ENCODE measurements around the gene KIF26A.

- TF ChIP-seq, protein P1, sequence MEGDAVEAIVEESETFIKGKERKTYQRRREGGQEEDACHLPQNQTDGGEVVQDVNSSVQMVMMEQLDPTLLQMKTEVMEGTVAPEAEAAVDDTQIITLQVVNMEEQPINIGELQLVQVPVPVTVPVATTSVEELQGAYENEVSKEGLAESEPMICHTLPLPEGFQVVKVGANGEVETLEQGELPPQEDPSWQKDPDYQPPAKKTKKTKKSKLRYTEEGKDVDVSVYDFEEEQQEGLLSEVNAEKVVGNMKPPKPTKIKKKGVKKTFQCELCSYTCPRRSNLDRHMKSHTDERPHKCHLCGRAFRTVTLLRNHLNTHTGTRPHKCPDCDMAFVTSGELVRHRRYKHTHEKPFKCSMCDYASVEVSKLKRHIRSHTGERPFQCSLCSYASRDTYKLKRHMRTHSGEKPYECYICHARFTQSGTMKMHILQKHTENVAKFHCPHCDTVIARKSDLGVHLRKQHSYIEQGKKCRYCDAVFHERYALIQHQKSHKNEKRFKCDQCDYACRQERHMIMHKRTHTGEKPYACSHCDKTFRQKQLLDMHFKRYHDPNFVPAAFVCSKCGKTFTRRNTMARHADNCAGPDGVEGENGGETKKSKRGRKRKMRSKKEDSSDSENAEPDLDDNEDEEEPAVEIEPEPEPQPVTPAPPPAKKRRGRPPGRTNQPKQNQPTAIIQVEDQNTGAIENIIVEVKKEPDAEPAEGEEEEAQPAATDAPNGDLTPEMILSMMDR (IDR thresholded peaks at IDR 0.05; ENCODE audit: poor library complexity) = peak; percentile 75
- no peak for TF ChIP-seq EZH2phosphoT487 (IDR thresholded peaks at IDR 0.05; ENCODE audit: low read depth, severe bottlenecking, unreplicated experiment)
Observed at GRCh38 chr14:104130974-104131651, 7.3 kb upstream of the KIF26A start.

All from hepatocyte (in vitro differentiated cells).